ENCODE measurements around the gene RAB24. TPM values are rescaled to one million over a fixed set of nuclear protein-coding genes. Genes with fewer than 3 reads are reported as not detected.

The RAB24 gene
- total and polyA plus RNA-seq, 2 experiments from 2014 or later, result 27.1 to 27.7 TPM

DNA sequence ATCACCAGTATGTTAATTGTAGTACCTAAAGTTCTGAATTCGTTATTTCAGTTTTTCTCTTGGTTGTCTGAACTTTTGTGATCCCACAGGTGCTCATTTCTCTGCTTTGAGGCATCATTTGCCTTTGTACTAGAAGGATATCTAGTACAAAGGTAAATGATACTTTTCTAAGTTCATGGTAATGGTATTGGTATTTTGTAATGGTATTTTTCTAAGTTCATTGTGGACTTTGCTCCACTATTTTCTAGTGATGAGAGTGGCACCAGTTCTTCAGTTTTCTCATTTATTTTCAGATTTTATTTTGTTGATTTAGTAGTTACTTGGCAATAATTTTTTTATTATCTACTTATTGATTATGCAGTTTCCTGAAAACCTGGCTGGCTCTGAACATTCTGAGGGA is 42.0 kb downstream of the RAB24 start:
- 0 out of 2 replicates have a peak, but pooled peaks cover 22% of the 10 kb centered on the region for H4K20me1 ChIP-seq (replicated peaks; ENCODE audit: insufficient read depth)
- peaks cover 60% of the 10 kb centered on the region for H3K36me3 ChIP-seq (ENCODE audit: insufficient read depth)
- H3K9me2 ChIP-seq (ENCODE audit: insufficient read depth), result no peaks in the 10 kb centered on the region
- no peaks in the 10 kb centered on the region for H3K27me3 ChIP-seq (ENCODE audit: insufficient read depth)
- H3F3A ChIP-seq (replicated peaks; ENCODE audit: low read depth), result 0 out of 2 replicates have a peak, but pooled peaks cover 16% of the 10 kb centered on the region
- H2AFZ ChIP-seq, result no peak overlapping the region
- H3K4me3 Mint-ChIP-seq, result no peak overlapping the region
- no peak overlapping the region for H3K27ac Mint-ChIP-seq
- 0 out of 2 replicates have a peak, but pooled peaks cover 15% of the 10 kb centered on the region for H3K79me2 ChIP-seq (replicated peaks; ENCODE audit: insufficient read depth)
- H3K27me3 Mint-ChIP-seq (ENCODE audit: insufficient read depth, low read depth, poor library complexity), result peaks cover 12% of the 10 kb centered on the region
- H3K4me2 ChIP-seq, result no peak overlapping the region
- H3K4me3 ChIP-seq, result no peak overlapping the region
- H3K36me3 Mint-ChIP-seq (ENCODE audit: low read depth), result peaks cover 93% of the 10 kb centered on the region
- no peaks in the 10 kb centered on the region for H3K4me1 ChIP-seq (ENCODE audit: insufficient read depth)
- TF ChIP-seq CREB1 (CRISPR knock-in tag; IDR thresholded peaks at IDR 0.05; ENCODE audit: low read depth) (no peak), STAT1 (IDR thresholded peaks at IDR 0.05; ENCODE audit: unreplicated experiment) (no peak), JUNB (IDR thresholded peaks at IDR 0.05; ENCODE audit: unreplicated experiment) (no peak), ZNF331 (CRISPR knock-in tag; IDR thresholded peaks at IDR 0.05; ENCODE audit: low read depth) (no peak), ZNF114 (CRISPR knock-in tag; IDR thresholded peaks at IDR 0.05) (no peak)
- TF ChIP-seq, protein P1, sequence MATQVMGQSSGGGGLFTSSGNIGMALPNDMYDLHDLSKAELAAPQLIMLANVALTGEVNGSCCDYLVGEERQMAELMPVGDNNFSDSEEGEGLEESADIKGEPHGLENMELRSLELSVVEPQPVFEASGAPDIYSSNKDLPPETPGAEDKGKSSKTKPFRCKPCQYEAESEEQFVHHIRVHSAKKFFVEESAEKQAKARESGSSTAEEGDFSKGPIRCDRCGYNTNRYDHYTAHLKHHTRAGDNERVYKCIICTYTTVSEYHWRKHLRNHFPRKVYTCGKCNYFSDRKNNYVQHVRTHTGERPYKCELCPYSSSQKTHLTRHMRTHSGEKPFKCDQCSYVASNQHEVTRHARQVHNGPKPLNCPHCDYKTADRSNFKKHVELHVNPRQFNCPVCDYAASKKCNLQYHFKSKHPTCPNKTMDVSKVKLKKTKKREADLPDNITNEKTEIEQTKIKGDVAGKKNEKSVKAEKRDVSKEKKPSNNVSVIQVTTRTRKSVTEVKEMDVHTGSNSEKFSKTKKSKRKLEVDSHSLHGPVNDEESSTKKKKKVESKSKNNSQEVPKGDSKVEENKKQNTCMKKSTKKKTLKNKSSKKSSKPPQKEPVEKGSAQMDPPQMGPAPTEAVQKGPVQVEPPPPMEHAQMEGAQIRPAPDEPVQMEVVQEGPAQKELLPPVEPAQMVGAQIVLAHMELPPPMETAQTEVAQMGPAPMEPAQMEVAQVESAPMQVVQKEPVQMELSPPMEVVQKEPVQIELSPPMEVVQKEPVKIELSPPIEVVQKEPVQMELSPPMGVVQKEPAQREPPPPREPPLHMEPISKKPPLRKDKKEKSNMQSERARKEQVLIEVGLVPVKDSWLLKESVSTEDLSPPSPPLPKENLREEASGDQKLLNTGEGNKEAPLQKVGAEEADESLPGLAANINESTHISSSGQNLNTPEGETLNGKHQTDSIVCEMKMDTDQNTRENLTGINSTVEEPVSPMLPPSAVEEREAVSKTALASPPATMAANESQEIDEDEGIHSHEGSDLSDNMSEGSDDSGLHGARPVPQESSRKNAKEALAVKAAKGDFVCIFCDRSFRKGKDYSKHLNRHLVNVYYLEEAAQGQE (IDR thresholded peaks at IDR 0.05; ENCODE audit: unreplicated experiment), result no peak
- DNase-seq (ENCODE audit: low spot score), result no peak
- no peak for ATAC-seq
- H3K9me3 Mint-ChIP-seq, result no peaks in the 10 kb centered on the region
- no peak overlapping the region for H3K27ac ChIP-seq (ENCODE audit: low read depth)
- no peaks in the 10 kb centered on the region for H3K4me1 Mint-ChIP-seq

DNA sequence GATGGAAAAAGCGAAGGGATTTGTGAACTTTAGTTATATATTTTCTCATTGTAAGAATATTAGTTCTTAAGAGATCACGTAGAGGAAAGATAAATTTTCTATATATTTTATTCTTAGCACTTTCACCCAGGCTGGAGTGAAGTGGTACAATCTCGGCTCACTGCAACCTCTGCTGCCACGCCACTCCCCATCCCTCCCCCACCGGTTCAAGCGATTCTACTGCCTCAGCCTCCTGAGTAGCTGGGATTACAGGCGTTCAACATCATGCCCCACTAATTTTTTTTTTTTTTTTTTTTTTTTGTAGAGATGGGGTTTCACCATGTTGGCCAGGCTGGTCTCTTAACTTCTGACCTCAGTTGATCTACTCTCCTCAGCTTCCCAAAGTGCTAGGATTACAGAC is 42.6 kb downstream of the RAB24 start:
- H4K20me1 ChIP-seq (replicated peaks; ENCODE audit: insufficient read depth), result 0 out of 2 replicates have a peak, but pooled peaks cover 25% of the 10 kb centered on the region
- H3K4me3 ChIP-seq, result no peak overlapping the region
- no peak overlapping the region for H2AFZ ChIP-seq
- Mint-ChIP-seq H3K27me3 (ENCODE audit: insufficient read depth, low read depth, poor library complexity) (peaks cover 6% of the 10 kb centered on the region), H3K27ac (no peak overlapping the region), H3K4me1 (no peaks in the 10 kb centered on the region), H3K9me3 (no peaks in the 10 kb centered on the region), H3K4me3 (no peak overlapping the region), H3K36me3 (ENCODE audit: low read depth) (peaks cover 93% of the 10 kb centered on the region)
- H3K4me2 ChIP-seq, result no peak overlapping the region
- peaks cover 58% of the 10 kb centered on the region for H3K36me3 ChIP-seq (ENCODE audit: insufficient read depth)
- 0 out of 2 replicates have a peak, but pooled peaks cover 19% of the 10 kb centered on the region for H3F3A ChIP-seq (replicated peaks; ENCODE audit: low read depth)
- 0 out of 2 replicates have a peak, but pooled peaks cover 17% of the 10 kb centered on the region for H3K79me2 ChIP-seq (replicated peaks; ENCODE audit: insufficient read depth)
- TF ChIP-seq, protein P1 (IDR thresholded peaks at IDR 0.05; ENCODE audit: unreplicated experiment), result no peak
- TF ChIP-seq CREB1 (CRISPR knock-in tag; IDR thresholded peaks at IDR 0.05; ENCODE audit: low read depth), result no peak
- TF ChIP-seq ZNF114 (CRISPR knock-in tag; IDR thresholded peaks at IDR 0.05), result no peak
- TF ChIP-seq EZH2phosphoT487 (IDR thresholded peaks at IDR 0.05; ENCODE audit: unreplicated experiment), result no peak
- TF ChIP-seq JUNB (IDR thresholded peaks at IDR 0.05; ENCODE audit: unreplicated experiment), result no peak
- no peak for TF ChIP-seq STAT1 (IDR thresholded peaks at IDR 0.05; ENCODE audit: unreplicated experiment)
- TF ChIP-seq, protein P2, sequence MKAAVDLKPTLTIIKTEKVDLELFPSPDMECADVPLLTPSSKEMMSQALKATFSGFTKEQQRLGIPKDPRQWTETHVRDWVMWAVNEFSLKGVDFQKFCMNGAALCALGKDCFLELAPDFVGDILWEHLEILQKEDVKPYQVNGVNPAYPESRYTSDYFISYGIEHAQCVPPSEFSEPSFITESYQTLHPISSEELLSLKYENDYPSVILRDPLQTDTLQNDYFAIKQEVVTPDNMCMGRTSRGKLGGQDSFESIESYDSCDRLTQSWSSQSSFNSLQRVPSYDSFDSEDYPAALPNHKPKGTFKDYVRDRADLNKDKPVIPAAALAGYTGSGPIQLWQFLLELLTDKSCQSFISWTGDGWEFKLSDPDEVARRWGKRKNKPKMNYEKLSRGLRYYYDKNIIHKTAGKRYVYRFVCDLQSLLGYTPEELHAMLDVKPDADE (IDR thresholded peaks at IDR 0.05), result no peak
- TF ChIP-seq, protein P3, sequence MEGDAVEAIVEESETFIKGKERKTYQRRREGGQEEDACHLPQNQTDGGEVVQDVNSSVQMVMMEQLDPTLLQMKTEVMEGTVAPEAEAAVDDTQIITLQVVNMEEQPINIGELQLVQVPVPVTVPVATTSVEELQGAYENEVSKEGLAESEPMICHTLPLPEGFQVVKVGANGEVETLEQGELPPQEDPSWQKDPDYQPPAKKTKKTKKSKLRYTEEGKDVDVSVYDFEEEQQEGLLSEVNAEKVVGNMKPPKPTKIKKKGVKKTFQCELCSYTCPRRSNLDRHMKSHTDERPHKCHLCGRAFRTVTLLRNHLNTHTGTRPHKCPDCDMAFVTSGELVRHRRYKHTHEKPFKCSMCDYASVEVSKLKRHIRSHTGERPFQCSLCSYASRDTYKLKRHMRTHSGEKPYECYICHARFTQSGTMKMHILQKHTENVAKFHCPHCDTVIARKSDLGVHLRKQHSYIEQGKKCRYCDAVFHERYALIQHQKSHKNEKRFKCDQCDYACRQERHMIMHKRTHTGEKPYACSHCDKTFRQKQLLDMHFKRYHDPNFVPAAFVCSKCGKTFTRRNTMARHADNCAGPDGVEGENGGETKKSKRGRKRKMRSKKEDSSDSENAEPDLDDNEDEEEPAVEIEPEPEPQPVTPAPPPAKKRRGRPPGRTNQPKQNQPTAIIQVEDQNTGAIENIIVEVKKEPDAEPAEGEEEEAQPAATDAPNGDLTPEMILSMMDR (conservative IDR thresholded peaks at IDR 0.05; ENCODE audit: low read depth in 2 of 2), result no peak
- no peak for TF ChIP-seq POLR2AphosphoS5 (IDR thresholded peaks at IDR 0.05; ENCODE audit: low read depth)
- TF ChIP-seq NANOG (IDR thresholded peaks at IDR 0.05; ENCODE audit: borderline replicate concordance), result no peak
- no peaks in the 10 kb centered on the region for H3K27me3 ChIP-seq (ENCODE audit: insufficient read depth)
- H3K9me2 ChIP-seq (ENCODE audit: insufficient read depth), result no peaks in the 10 kb centered on the region
- no peaks in the 10 kb centered on the region for H3K4me1 ChIP-seq (ENCODE audit: insufficient read depth)
- ATAC-seq (no peak), DNase-seq (ENCODE audit: low spot score) (no peak)
- no peak overlapping the region for H3K27ac ChIP-seq (ENCODE audit: low read depth)

Measured in GM23338 (cell line).